HEK293 (cell line): Measurements from ENCODE around the gene DNAJC11.
"Not testable (repeated sequence)": the region's sequence is repeated elsewhere in the genome, so short reads cannot be mapped to it uniquely, and the experiment has no call there.

Source experiments
- CTCF ChIA-PET: fragments of 350-600 bp; formaldehyde crosslinking; extraction: SDS; loops from one replicate; lab custom pipeline; 2021; ENCODE audit warnings: antibody characterized with exemption; lab: Yijun Ruan, JAX
- POLR2A ChIA-PET: fragments of 300-600 bp; formaldehyde crosslinking; extraction: SDS; loops from one replicate; lab custom pipeline; 2020; ENCODE audit warnings: antibody characterized with exemption, inconsistent platforms; lab: Yijun Ruan, JAX
- H3K27ac ChIP-seq: fragments of 200-500 bp; sonication (Bioruptor generic); 2 replicates; pipeline ENCODE4 v1.5.1; 2014; ENCODE audit warnings: low read depth, low read length, control low read depth, inconsistent platforms; ENCODE audit errors: extremely low read depth
- H3K36me3 ChIP-seq, 2 experiments: fragments of 200-500 bp in 1 of 2; sonication (Bioruptor generic) in 1 of 2; 1 replicate in 1 of 2; 2 replicates in 1 of 2; pipeline ENCODE4 v1.5.1; 2014 to 2017; ENCODE audit warnings: inconsistent platforms in 2 of 2, low read length in 2 of 2; ENCODE audit not compliant: control insufficient read depth in 2 of 2, insufficient read depth in 1 of 2
- H3K4me1 ChIP-seq: fragments of 200-500 bp; sonication (Bioruptor generic); 2 replicates; pipeline ENCODE4 v1.5.1; 2014; ENCODE audit warnings: mild to moderate bottlenecking, low read length, inconsistent platforms; ENCODE audit not compliant: control insufficient read depth, insufficient read depth
- H3K4me3 ChIP-seq: 2 replicates; pipeline ENCODE4 v1.5.1; 2011; ENCODE audit warnings: low read depth, mild to moderate bottlenecking, control low read depth, low read length, moderate library complexity
- H3K9me3 ChIP-seq: fragments of 200-500 bp; sonication (Bioruptor generic); 2 replicates; pipeline ENCODE4 v1.5.1; 2014; ENCODE audit warnings: low read depth, low read length, inconsistent platforms; ENCODE audit not compliant: control insufficient read depth, insufficient read depth
- KLF8 ChIP-seq: fragments of 450-650 bp; formaldehyde crosslinking; IDR thresholded peaks from 2 replicates; pipeline ENCODE4 v1.5.1; 2016; ENCODE audit warnings: missing biosample characterization, missing genetic modification characterization
- SALL2 ChIP-seq: fragments of 450-650 bp; formaldehyde crosslinking; IDR thresholded peaks from 2 replicates; pipeline ENCODE4 v1.5.0; 2017; ENCODE audit warnings: missing biosample characterization, mild to moderate bottlenecking, missing genetic modification characterization, borderline replicate concordance
- ZBTB6 ChIP-seq: fragments of 450-650 bp; formaldehyde crosslinking; IDR thresholded peaks from 2 replicates; pipeline ENCODE4 v1.5.1; 2017; ENCODE audit warnings: missing biosample characterization, missing genetic modification characterization
- ZBTB8A ChIP-seq: fragments of 450-650 bp; formaldehyde crosslinking; IDR thresholded peaks from 2 replicates; pipeline ENCODE4 v1.5.1; 2016; ENCODE audit warnings: missing biosample characterization, missing genetic modification characterization
- ZFP41 ChIP-seq: fragments of 450-650 bp; formaldehyde crosslinking; IDR thresholded peaks from 2 replicates; pipeline ENCODE4 v1.5.1; 2016; ENCODE audit warnings: missing biosample characterization, missing genetic modification characterization, borderline replicate concordance
- ZNF132 ChIP-seq: fragments of 450-650 bp; formaldehyde crosslinking; IDR thresholded peaks from 2 replicates; pipeline ENCODE4 v1.5.1; 2017; ENCODE audit warnings: missing biosample characterization, missing genetic modification characterization, borderline replicate concordance
- ZNF138 ChIP-seq: fragments of 450-650 bp; formaldehyde crosslinking; IDR thresholded peaks from 2 replicates; pipeline ENCODE4 v1.5.1; 2016; ENCODE audit warnings: missing biosample characterization, missing genetic modification characterization, borderline replicate concordance
- ZNF19 ChIP-seq: fragments of 450-650 bp; formaldehyde crosslinking; IDR thresholded peaks from 2 replicates; pipeline ENCODE4; 2016; ENCODE audit warnings: missing biosample characterization, missing genetic modification characterization, low read depth
- ZNF221 ChIP-seq: fragments of 450-650 bp; formaldehyde crosslinking; IDR thresholded peaks from 2 replicates; pipeline ENCODE4 v1.5.1; 2017; ENCODE audit warnings: missing biosample characterization, missing genetic modification characterization, borderline replicate concordance
- ZNF274 ChIP-seq, 2 experiments: fragments of 200-500 bp in 1 of 2; fragments of 450-650 bp in 1 of 2; sonication (Bioruptor generic) in 1 of 2; formaldehyde crosslinking in 1 of 2; IDR thresholded peaks; 2 replicates each; pipeline versions ENCODE4 v1.5.1 to v1.6.1; 2014 to 2016; ENCODE audit warnings: borderline replicate concordance in 1 of 2, inconsistent platforms in 1 of 2, low read length in 1 of 2, missing biosample characterization in 1 of 2, missing genetic modification characterization in 1 of 2
- ZNF292 ChIP-seq: fragments of 450-650 bp; formaldehyde crosslinking; IDR thresholded peaks from 2 replicates; pipeline ENCODE4 v1.5.1; 2016; ENCODE audit warnings: low read depth, missing biosample characterization, missing genetic modification characterization, borderline replicate concordance
- ZNF423 ChIP-seq: fragments of 450-650 bp; formaldehyde crosslinking; IDR thresholded peaks from 2 replicates; pipeline ENCODE4 v1.5.1; 2016; ENCODE audit warnings: missing biosample characterization, missing genetic modification characterization
- ZNF629 ChIP-seq: fragments of 450-650 bp; formaldehyde crosslinking; IDR thresholded peaks from 2 replicates; pipeline ENCODE4 v1.5.1; 2017; ENCODE audit warnings: missing biosample characterization, missing genetic modification characterization
- ZNF747 ChIP-seq: fragments of 450-650 bp; formaldehyde crosslinking; IDR thresholded peaks from 2 replicates; pipeline ENCODE4 v1.5.1; 2016; ENCODE audit warnings: missing biosample characterization, missing genetic modification characterization
- ZSCAN30 ChIP-seq: fragments of 450-650 bp; IDR thresholded peaks from 2 replicates; pipeline ENCODE4 v1.5.1; 2018; ENCODE audit warnings: missing biosample characterization, mild to moderate bottlenecking, missing genetic modification characterization, moderate library complexity
- TF ChIP-seq, protein P1 (sequence below): fragments of 450-650 bp; formaldehyde crosslinking; IDR thresholded peaks from 2 replicates; pipeline ENCODE4 v1.5.1; 2016; ENCODE audit warnings: missing biosample characterization, missing genetic modification characterization, borderline replicate concordance

The DNAJC11 gene

GRCh38 chr1:6667139-6667538 is 34.5 kb downstream of the DNAJC11 start:
- Histone ChIP-seq H3K9me3 (no peaks in the 10 kb centered on the region), H3K4me3 (no peak overlapping the region), H3K4me1 (no peaks in the 10 kb centered on the region), H3K27ac (no peak overlapping the region), H3K36me3 (peaks cover 0 to 57% of the 10 kb centered on the region in 2 experiments; a peak in 2 of 3 replicates)
- ChIA-PET POLR2A (no interaction called here), CTCF (interaction anchor here (0.6 kb wide), 1 partner anchor 19 kb away, joined by 4 read pairs; no protein-coding TSS in a partner anchor)
- TF ChIP-seq ZNF747 (tag by site-specific recombination) (no peak), ZNF292 (tag by site-specific recombination) (no peak), ZNF132 (tag by site-specific recombination) (no peak), ZNF274 (IDR thresholded peaks at IDR 0.05; ENCODE audit: low read length) (no peak), ZNF274 (tag by site-specific recombination; IDR thresholded peaks at IDR 0.05; ENCODE audit: borderline replicate concordance) (no peak), ZNF629 (tag by site-specific recombination) (no peak), ZNF423 (no peak), ZNF19 (tag by site-specific recombination) (no peak), SALL2 (tag by site-specific recombination) (no peak)
- TF ChIP-seq, protein P1, sequence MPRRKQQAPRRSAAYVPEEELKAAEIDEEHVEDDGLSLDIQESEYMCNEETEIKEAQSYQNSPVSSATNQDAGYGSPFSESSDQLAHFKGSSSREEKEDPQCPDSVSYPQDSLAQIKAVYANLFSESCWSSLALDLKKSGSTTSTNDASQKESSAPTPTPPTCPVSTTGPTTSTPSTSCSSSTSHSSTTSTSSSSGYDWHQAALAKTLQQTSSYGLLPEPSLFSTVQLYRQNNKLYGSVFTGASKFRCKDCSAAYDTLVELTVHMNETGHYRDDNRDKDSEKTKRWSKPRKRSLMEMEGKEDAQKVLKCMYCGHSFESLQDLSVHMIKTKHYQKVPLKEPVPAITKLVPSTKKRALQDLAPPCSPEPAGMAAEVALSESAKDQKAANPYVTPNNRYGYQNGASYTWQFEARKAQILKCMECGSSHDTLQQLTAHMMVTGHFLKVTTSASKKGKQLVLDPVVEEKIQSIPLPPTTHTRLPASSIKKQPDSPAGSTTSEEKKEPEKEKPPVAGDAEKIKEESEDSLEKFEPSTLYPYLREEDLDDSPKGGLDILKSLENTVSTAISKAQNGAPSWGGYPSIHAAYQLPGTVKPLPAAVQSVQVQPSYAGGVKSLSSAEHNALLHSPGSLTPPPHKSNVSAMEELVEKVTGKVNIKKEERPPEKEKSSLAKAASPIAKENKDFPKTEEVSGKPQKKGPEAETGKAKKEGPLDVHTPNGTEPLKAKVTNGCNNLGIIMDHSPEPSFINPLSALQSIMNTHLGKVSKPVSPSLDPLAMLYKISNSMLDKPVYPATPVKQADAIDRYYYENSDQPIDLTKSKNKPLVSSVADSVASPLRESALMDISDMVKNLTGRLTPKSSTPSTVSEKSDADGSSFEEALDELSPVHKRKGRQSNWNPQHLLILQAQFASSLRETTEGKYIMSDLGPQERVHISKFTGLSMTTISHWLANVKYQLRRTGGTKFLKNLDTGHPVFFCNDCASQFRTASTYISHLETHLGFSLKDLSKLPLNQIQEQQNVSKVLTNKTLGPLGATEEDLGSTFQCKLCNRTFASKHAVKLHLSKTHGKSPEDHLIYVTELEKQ (tag by site-specific recombination) = no peak

DNA sequence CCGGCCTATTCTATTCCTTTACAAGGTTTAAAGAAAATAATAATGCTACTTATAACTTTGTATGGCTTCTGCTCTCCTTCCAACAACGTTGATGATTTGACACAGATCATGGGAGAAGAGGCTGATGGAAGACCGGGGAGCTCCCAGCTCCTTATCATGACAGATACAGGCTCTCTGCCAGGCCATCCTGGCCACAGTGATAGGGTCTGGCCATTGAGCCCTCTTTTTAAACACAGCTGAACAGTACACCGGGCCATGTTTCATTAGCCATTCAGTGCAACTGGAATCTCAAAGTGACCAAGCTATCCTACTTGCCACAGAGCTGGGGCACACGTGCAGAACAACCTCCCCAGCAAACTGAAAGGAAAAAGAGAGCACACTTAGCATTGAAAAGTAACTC is 34.9 kb downstream of the DNAJC11 start:
- Histone ChIP-seq H3K4me3 (no peak overlapping the region), H3K36me3 (peaks cover 0 to 58% of the 10 kb centered on the region in 2 experiments; a peak in 2 of 3 replicates), H3K9me3 (no peaks in the 10 kb centered on the region), H3K4me1 (no peaks in the 10 kb centered on the region), H3K27ac (no peak overlapping the region)
- CTCF ChIA-PET = interaction anchor here (0.6 kb wide), 1 partner anchor 19 kb away, joined by 4 read pairs; no protein-coding TSS in a partner anchor
- TF ChIP-seq ZBTB8A (tag by site-specific recombination) (no peak), ZBTB6 (tag by site-specific recombination) (no peak), ZSCAN30 (no peak), ZFP41 (tag by site-specific recombination) (no peak), ZNF221 (tag by site-specific recombination) (no peak), KLF8 (tag by site-specific recombination) (no peak), ZNF138 (tag by site-specific recombination) (no peak)
- POLR2A ChIA-PET = interaction anchor here (0.7 kb wide), 1 partner anchor 135 kb away, joined by 7 read pairs; no protein-coding TSS in a partner anchor

DNA sequence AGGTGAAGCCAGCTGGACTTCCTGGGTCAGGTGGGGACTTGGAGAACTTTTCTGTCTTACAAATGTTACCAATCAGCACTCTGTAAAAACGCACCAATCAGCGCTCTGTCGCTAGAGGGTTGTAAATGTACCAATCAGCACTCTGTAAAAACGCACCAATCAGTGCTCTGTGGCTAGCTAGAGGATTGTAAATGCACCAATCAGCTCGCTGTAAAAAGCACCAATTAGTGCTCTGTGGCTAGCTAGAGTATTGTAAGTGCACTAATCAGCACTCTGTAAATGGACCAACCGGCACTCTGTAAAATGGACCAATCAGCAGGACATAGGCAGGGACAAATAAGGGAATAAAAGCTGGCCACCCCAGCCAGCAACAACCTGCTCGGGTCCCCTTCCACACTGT is 39.1 kb downstream of the DNAJC11 start:
- H3K4me3 ChIP-seq, H3K4me1 ChIP-seq, H3K9me3 ChIP-seq, POLR2A ChIA-PET, H3K27ac ChIP-seq: not testable (repeated sequence)
- CTCF ChIA-PET = interaction anchor here (0.7 kb wide), 1 partner anchor 21 kb away, joined by 3 read pairs; no protein-coding TSS in a partner anchor
- peaks cover 0 to 61% of the 10 kb centered on the region in 2 experiments; a peak in 2 of 3 replicates for H3K36me3 ChIP-seq
